ENCODE measurements around the gene LPP. TPM values are rescaled to one million over a fixed set of nuclear protein-coding genes. Genes with fewer than 3 reads are reported as not detected.

LPP gene
- polyA plus RNA-seq, 1 experiment = 76.3 TPM

- TF ChIP-seq, protein P1, sequence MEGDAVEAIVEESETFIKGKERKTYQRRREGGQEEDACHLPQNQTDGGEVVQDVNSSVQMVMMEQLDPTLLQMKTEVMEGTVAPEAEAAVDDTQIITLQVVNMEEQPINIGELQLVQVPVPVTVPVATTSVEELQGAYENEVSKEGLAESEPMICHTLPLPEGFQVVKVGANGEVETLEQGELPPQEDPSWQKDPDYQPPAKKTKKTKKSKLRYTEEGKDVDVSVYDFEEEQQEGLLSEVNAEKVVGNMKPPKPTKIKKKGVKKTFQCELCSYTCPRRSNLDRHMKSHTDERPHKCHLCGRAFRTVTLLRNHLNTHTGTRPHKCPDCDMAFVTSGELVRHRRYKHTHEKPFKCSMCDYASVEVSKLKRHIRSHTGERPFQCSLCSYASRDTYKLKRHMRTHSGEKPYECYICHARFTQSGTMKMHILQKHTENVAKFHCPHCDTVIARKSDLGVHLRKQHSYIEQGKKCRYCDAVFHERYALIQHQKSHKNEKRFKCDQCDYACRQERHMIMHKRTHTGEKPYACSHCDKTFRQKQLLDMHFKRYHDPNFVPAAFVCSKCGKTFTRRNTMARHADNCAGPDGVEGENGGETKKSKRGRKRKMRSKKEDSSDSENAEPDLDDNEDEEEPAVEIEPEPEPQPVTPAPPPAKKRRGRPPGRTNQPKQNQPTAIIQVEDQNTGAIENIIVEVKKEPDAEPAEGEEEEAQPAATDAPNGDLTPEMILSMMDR (IDR thresholded peaks at IDR 0.05; ENCODE audit: low read depth, low read length) = no peak
- DNase-seq (ENCODE audit: low read depth, low spot score) = no peak
- ChIA-PET CTCF (no interaction called here), POLR2A (no interaction called here)
- Histone ChIP-seq H3K4me3 (ENCODE audit: low read depth, low read length) (no peak overlapping the region), H3K9me3 (ENCODE audit: control insufficient read depth, insufficient read depth, low read length) (no peaks in the 10 kb centered on the region), H3K27ac (ENCODE audit: low read depth, low read length) (no peak overlapping the region), H3K27me3 (ENCODE audit: control insufficient read depth, insufficient read depth, low read length) (no peaks in the 10 kb centered on the region)
These were observed 165.6 kb downstream of the LPP start for GRCh38 chr3:188319569-188319968.

DNA sequence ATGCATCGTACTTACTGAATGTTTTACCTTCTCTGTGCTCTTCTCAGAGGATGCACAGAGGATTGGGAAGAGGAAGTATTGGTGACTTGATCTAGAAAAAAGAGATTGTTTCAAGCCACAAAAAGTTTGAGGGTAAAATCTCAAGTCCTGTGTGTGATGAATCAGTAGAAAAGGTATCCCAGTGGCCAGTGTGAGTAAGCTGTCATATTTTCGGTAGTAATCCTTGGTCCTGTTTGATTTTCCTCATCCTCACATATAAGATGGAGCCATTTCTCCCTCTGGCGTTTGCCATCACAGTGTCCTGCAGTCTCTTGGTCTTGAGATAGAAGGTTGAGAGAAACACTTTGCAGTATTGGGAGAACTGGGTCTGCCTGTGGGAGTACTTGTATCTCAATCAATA lies 166.8 kb downstream of the LPP start:
- TF ChIP-seq, protein P1 (IDR thresholded peaks at IDR 0.05; ENCODE audit: low read depth, low read length) = peak; percentile 34
- ChIA-PET POLR2A (no interaction called here), CTCF (no interaction called here)
- no peaks in the 10 kb centered on the region for H3K27me3 ChIP-seq (ENCODE audit: control insufficient read depth, insufficient read depth, low read length)
- H3K27ac ChIP-seq (ENCODE audit: low read depth, low read length) = no peak overlapping the region
- H3K4me3 ChIP-seq (ENCODE audit: low read depth, low read length) = no peak overlapping the region
- peak; percentile 21 for DNase-seq (ENCODE audit: low read depth, low spot score)
- no peaks in the 10 kb centered on the region for H3K9me3 ChIP-seq (ENCODE audit: control insufficient read depth, insufficient read depth, low read length)

DNA sequence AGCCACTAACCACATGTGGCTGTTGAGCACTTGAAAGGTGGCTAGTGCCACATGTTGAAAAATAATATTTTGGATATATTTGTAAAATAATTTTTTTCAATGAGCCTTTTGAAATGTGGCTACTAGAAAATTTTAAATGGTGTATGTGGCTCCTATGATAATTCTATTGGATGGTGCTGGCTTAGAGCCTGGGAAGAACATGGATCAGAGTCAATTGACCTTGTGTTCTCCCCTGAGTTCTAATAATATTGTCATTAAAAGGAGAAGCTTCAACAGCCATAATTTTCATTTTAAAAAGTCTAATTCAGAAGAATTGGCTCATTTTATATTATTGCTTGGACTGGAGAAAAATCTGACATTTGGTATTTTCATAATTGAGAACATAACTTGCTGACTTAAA lies 167.3 kb downstream of the LPP start:
- Histone ChIP-seq H3K9me3 (ENCODE audit: control insufficient read depth, insufficient read depth, low read length) (no peaks in the 10 kb centered on the region), H3K27me3 (ENCODE audit: control insufficient read depth, insufficient read depth, low read length) (no peaks in the 10 kb centered on the region), H3K27ac (ENCODE audit: low read depth, low read length) (no peak overlapping the region), H3K4me3 (ENCODE audit: low read depth, low read length) (no peak overlapping the region)
- ChIA-PET POLR2A (no interaction called here), CTCF (interaction anchor here (3.5 kb wide), 1 partner anchor 581 kb away, joined by 16 read pairs; no protein-coding TSS in a partner anchor)
- TF ChIP-seq, protein P1 (IDR thresholded peaks at IDR 0.05; ENCODE audit: low read depth, low read length) = no peak
- no peak for DNase-seq (ENCODE audit: low read depth, low spot score)

DNA sequence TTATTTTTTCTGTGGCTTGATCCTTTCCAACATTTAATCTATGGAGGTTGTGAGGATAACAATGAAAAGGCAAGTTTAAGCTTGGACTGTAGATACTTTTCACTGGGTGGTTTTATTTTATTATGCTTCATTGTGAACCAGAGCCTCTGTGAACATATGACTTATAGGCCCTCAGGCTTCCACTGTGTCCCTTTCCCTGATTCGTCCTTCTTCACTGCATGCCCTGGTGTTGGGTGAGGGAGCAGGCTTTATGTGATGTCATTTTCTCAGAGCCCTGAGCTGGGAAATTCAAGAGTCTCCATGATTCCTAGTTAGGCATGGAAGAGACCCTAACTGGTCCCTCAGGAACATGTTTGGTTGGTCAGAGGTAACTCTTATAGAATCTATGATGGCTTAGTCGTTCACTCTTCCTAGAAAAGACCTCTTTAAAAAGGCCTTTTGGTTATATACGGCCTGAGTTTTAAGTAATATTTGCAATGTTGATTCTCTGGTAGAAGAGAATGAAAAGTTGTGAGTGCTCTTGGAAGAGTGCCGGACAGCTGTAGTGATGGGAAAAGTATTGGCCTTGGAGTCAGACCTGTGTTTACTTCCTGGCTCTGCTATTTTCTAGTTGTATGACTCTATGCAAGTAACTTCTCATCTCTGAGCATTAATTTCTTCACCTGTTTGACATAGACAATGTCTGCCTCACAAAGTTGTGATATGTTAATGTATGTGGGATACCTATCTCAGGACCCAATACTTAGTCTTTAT lies 168.4 kb downstream of the LPP start:
- CTCF ChIA-PET = interaction anchor here (1.4 to 3.5 kb wide), 2 partner anchors 582 to 633 kb away, joined by 4 to 16 read pairs; no protein-coding TSS in a partner anchor
- H3K9me3 ChIP-seq (ENCODE audit: control insufficient read depth, insufficient read depth, low read length) = no peaks in the 10 kb centered on the region
- DNase-seq (ENCODE audit: low read depth, low spot score) = no peak
- no peak overlapping the region for H3K27ac ChIP-seq (ENCODE audit: low read depth, low read length)
- no peak overlapping the region for H3K4me3 ChIP-seq (ENCODE audit: low read depth, low read length)
- TF ChIP-seq, protein P1 (IDR thresholded peaks at IDR 0.05; ENCODE audit: low read depth, low read length) = no peak
- H3K27me3 ChIP-seq (ENCODE audit: control insufficient read depth, insufficient read depth, low read length) = no peaks in the 10 kb centered on the region
- POLR2A ChIA-PET = no interaction called here

DNA sequence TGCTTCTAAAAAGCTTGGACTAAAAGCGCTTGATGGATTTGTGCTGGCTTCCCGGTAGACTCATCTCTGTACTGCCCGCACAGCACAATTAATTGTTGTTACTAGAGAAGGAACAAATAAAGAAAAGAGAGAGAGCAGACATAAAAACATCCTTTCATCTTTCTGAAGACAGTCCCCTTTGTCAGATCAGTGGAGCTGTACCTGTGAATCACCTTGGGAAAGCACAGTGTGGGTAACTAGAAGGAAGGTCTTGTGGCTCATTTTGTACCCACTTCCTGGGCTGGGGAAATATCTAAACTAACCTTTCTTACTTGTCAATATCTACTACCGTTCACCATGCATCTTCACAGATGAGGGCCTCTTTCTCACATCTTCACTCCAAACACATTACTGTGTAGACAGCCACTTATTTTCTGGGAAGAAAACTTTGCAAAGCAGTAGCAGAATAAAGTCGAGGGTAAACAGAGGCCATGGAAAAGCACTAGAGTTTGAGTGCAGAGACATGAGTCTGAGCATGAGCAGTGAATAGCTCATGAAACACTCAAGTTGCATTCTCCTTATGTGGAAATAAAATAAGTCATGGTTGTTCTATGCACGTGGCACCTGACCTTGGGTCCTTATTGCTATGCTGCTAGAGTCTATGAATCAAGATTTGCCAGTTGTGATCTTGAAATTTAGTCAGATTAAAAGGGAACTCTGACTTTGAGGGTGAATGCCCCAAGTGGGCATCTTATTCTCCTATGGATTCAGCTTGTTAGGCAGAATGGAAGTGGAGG lies 169.3 kb downstream of the LPP start:
- Histone ChIP-seq H3K27ac (ENCODE audit: low read depth, low read length) (no peak overlapping the region), H3K27me3 (ENCODE audit: control insufficient read depth, insufficient read depth, low read length) (no peaks in the 10 kb centered on the region), H3K4me3 (ENCODE audit: low read depth, low read length) (no peak overlapping the region), H3K9me3 (ENCODE audit: control insufficient read depth, insufficient read depth, low read length) (no peaks in the 10 kb centered on the region)
- TF ChIP-seq, protein P1 (IDR thresholded peaks at IDR 0.05; ENCODE audit: low read depth, low read length) = no peak
- ChIA-PET CTCF (interaction anchor here (1.4 to 3.5 kb wide), 2 partner anchors 583 to 632 kb away, joined by 4 to 16 read pairs; no protein-coding TSS in a partner anchor), POLR2A (no interaction called here)
- no peak for DNase-seq (ENCODE audit: low read depth, low spot score)
